Fibroblast of pulmonary artery (primary cell): Measurements from ENCODE around the gene NBR1.
"Not testable (repeated sequence)": the region's sequence is repeated elsewhere in the genome, so short reads cannot be mapped to it uniquely, and the experiment has no call there.

Experiments used
- DNase-seq: peaks from one replicate; pipeline ENCODE4 v3.0.0-alpha.2; 2010; ENCODE audit warnings: low read depth
- H3K4me3 ChIP-seq: replicated peaks from 2 replicates; pipeline ENCODE4 v1.5.1; 2011; ENCODE audit warnings: low read depth, mild to moderate bottlenecking, control low read depth, low read length, moderate library complexity
- CTCF ChIP-seq: IDR thresholded peaks from 2 replicates; pipeline ENCODE4 v1.5.1; 2011; ENCODE audit warnings: mild to moderate bottlenecking, control low read depth, low read length, inconsistent platforms; ENCODE audit errors: missing control alignments

NBR1 gene

GRCh38 chr17:43143201-43143600, 27.8 kb upstream of the NBR1 start:
- H3K4me3 ChIP-seq: no peak overlapping the region
- no peak for TF ChIP-seq CTCF
- no peak for DNase-seq

GRCh38 chr17:43146649-43147048, 24.4 kb upstream of the NBR1 start:
- DNase-seq: no peak
- TF ChIP-seq CTCF: no peak

GRCh38 chr17:43151880-43152456, 19.0 kb upstream of the NBR1 start:
- H3K4me3 ChIP-seq: no peak overlapping the region
- no peak for TF ChIP-seq CTCF
- no peak for DNase-seq

More at GRCh38 chr17:43146649-43147048, 24.4 kb upstream of the NBR1 start:
- no peak overlapping the region for H3K4me3 ChIP-seq

GRCh38 chr17:43153197-43153835, 17.7 kb upstream of the NBR1 start:
- H3K4me3 ChIP-seq, DNase-seq: not testable (repeated sequence)

GRCh38 chr17:43155666-43156065, 15.3 kb upstream of the NBR1 start:
- no peak overlapping the region for H3K4me3 ChIP-seq
- no peak for DNase-seq
- no peak for TF ChIP-seq CTCF

- not testable (repeated sequence) for H3K4me3 ChIP-seq, DNase-seq
Measured at GRCh38 chr17:43159232-43159631, 11.8 kb upstream of the NBR1 start.

GRCh38 chr17:43159957-43160356, 11.1 kb upstream of the NBR1 start:
- DNase-seq, H3K4me3 ChIP-seq: not testable (repeated sequence)

GRCh38 chr17:43165971-43166370, 5.0 kb upstream of the NBR1 start:
- DNase-seq, H3K4me3 ChIP-seq: not testable (repeated sequence)

GRCh38 chr17:43169561-43170139, 1.4 kb upstream of the NBR1 start:
- DNase-seq: peak; percentile 36
- TF ChIP-seq CTCF: no peak
- peak overlapping the region; percentile 84 for H3K4me3 ChIP-seq
